Head of caudate nucleus (tissue), 42 donors: ENCODE results near the gene CYP1A2.
"Not testable (repeated sequence)": the region's sequence is repeated elsewhere in the genome, so short reads cannot be mapped to it uniquely, and the experiment has no call there.

Source experiments
- DNase-seq, 42 donors: peaks; one replicate each; pipeline versions ENCODE4 v3.0.0 to v3.0.0-alpha.2; 2020 to 2021; ENCODE audit warnings: mixed read lengths in 7 of 42
- intact Hi-C: fragments of 100-400 bp; cut with DNase I; formaldehyde crosslinking; loops from one replicate; pipeline ENCODE4 v1.15.0; 2022

The CYP1A2 gene

GRCh38 chr15:74748322-74748946 is at the start of gene CYP1A2:
Gene CYP1A2, plus strand, starts transcription at chr15:74748845. Its CDS starts 894 bp downstream, at chr15:74749739.
- intact Hi-C loops, result no loop called here
- DNase-seq, result no peak

GRCh38 chr15:74709011-74709410 is 39.6 kb upstream of the CYP1A2 start:
- DNase-seq, result no peak

GRCh38 chr15:74709892-74710291 is 38.8 kb upstream of the CYP1A2 start:
- intact Hi-C loops, result no loop called here
- DNase-seq, result peak in 1 of 42 donors; percentile 4

More at GRCh38 chr15:74709011-74709410, 39.6 kb upstream of the CYP1A2 start:
- intact Hi-C loops, result no loop called here

- DNase-seq, result peak in 1 of 42 donors; percentile 14
- intact Hi-C loops, result no loop called here
Observed at GRCh38 chr15:74710319-74711094, 38.1 kb upstream of the CYP1A2 start.

- intact Hi-C loops, result no loop called here
- DNase-seq, result no peak
Observed at GRCh38 chr15:74712311-74712710, 36.3 kb upstream of the CYP1A2 start.

- intact Hi-C loops, result no loop called here
- DNase-seq, result peak in 1 of 42 donors; percentile 9
Observed at GRCh38 chr15:74716651-74717050, 32.0 kb upstream of the CYP1A2 start.

GRCh38 chr15:74722591-74722990 is 26.1 kb upstream of the CYP1A2 start:
- intact Hi-C loops, result no loop called here
- DNase-seq, result no peak

GRCh38 chr15:74723187-74723586 is 25.5 kb upstream of the CYP1A2 start:
- DNase-seq, result no peak
- intact Hi-C loops, result no loop called here

GRCh38 chr15:74723754-74724334 is 24.8 kb upstream of the CYP1A2 start:
- intact Hi-C loops, result no loop called here
- peak in 18 of 42 donors; percentile 6 to 63 (median 30) for DNase-seq

- DNase-seq, result no peak
Observed at GRCh38 chr15:74724570-74725224, 23.9 kb upstream of the CYP1A2 start.

GRCh38 chr15:74725225-74725774 is 23.3 kb upstream of the CYP1A2 start, which contains the start of gene CYP1A1:
Gene CYP1A1, minus strand, starts transcription at chr15:74725528. Its CDS starts 2,431 bp downstream, at chr15:74723097.
- intact Hi-C loops, result no loop called here
- peak in 35 of 42 donors; percentile 5 to 61 (median 36) for DNase-seq

More at GRCh38 chr15:74724570-74725224, 23.9 kb upstream of the CYP1A2 start:
- intact Hi-C loops, result no loop called here

- intact Hi-C loops, result no loop called here
- peak in 27 of 42 donors; percentile 3 to 52 (median 19) for DNase-seq
Observed at GRCh38 chr15:74725845-74726773, 22.5 kb upstream of the CYP1A2 start.

GRCh38 chr15:74726774-74727164 is 21.9 kb upstream of the CYP1A2 start:
- intact Hi-C loops, result no loop called here
- no peak for DNase-seq

- DNase-seq, result no peak
- intact Hi-C loops, result no loop called here
Observed at GRCh38 chr15:74727727-74728126, 20.9 kb upstream of the CYP1A2 start.

GRCh38 chr15:74728699-74729098 is 19.9 kb upstream of the CYP1A2 start:
- DNase-seq, intact Hi-C loops: not testable (repeated sequence)

- DNase-seq, intact Hi-C loops: not testable (repeated sequence)
Observed at GRCh38 chr15:74729372-74729771, 19.3 kb upstream of the CYP1A2 start.

GRCh38 chr15:74730619-74731316 is 17.9 kb upstream of the CYP1A2 start:
- DNase-seq, result no peak
- intact Hi-C loops, result no loop called here
